PC-9 (cell line): ENCODE data around the gene ATP10B. TPM values are rescaled to one million over a fixed set of nuclear protein-coding genes. Genes with fewer than 3 reads are reported as not detected.

Experiments used
- BruUV-seq: library from RNA; stranded (reverse); fragments of 400-500 nt; replicated peaks from 2 replicates; lab custom pipeline; 2021; lab: Mats Ljungman, UMichigan
- CTCF ChIA-PET: fragments of 300-600 bp; sonication (Branson Sonifier 250); formaldehyde crosslinking; loops from one replicate; lab custom pipeline; 2022; ENCODE audit warnings: antibody characterized with exemption; lab: Charles Lee
- POLR2A ChIA-PET: fragments of 300-600 bp; sonication (Branson Sonifier 250); formaldehyde crosslinking; loops from one replicate; lab custom pipeline; 2022; ENCODE audit warnings: antibody characterized with exemption; ENCODE audit not compliant: unreplicated experiment; lab: Charles Lee
- DNase-seq, 2 experiments: peaks; one replicate each; pipeline versions ENCODE4 v3.0.0 to v3.0.0-alpha.2; 2015 to 2022; ENCODE audit warnings: mixed read lengths in 1 of 2
- H2AFZ ChIP-seq: fragments of 200-600 bp; sonication (generic); 2 replicates; pipeline ENCODE4 v1.8.1; 2017; ENCODE audit warnings: antibody characterized with exemption
- H3F3A ChIP-seq: fragments of 200-600 bp; sonication (generic); 2 replicates; pipeline ENCODE4 v1.8.1; 2017; ENCODE audit warnings: antibody characterized with exemption, mild to moderate bottlenecking, low read depth; ENCODE audit not compliant: insufficient read depth
- H3K27ac ChIP-seq: fragments of 200-600 bp; sonication (generic); 2 replicates; pipeline ENCODE4 v1.6.1; 2016; ENCODE audit warnings: mixed run types
- H3K27me3 ChIP-seq: fragments of 200-600 bp; sonication (generic); 2 replicates; pipeline ENCODE4 v1.6.1; 2016; ENCODE audit warnings: low read depth, mixed run types; ENCODE audit not compliant: insufficient read depth
- H3K36me3 ChIP-seq: fragments of 200-600 bp; sonication (generic); 2 replicates; pipeline ENCODE4 v1.6.1; 2016; ENCODE audit warnings: low read depth, mixed run types
- H3K4me1 ChIP-seq: fragments of 200-600 bp; sonication (generic); replicated peaks from 2 replicates; pipeline ENCODE4 v1.6.1; 2016; ENCODE audit warnings: mixed run types; ENCODE audit not compliant: insufficient read depth
- H3K4me2 ChIP-seq: fragments of 200-600 bp; sonication (generic); 2 replicates; pipeline ENCODE4 v1.6.1; 2017; ENCODE audit warnings: mixed run types
- H3K4me3 ChIP-seq: fragments of 200-600 bp; sonication (generic); 2 replicates; pipeline ENCODE4 v1.6.1; 2016; ENCODE audit warnings: mixed run types
- H3K79me2 ChIP-seq: fragments of 200-600 bp; sonication (generic); 2 replicates; pipeline ENCODE4 v1.6.1; 2017; ENCODE audit warnings: low read depth, mixed run types
- H3K9me2 ChIP-seq: fragments of 200-600 bp; sonication (generic); 2 replicates; pipeline ENCODE4 v1.8.1; 2017; ENCODE audit warnings: mild to moderate bottlenecking; ENCODE audit not compliant: insufficient read depth
- H3K9me3 ChIP-seq: fragments of 200-600 bp; sonication (generic); 2 replicates; pipeline ENCODE4 v1.8.1; 2016; ENCODE audit warnings: low read depth; ENCODE audit not compliant: insufficient read depth
- H4K20me1 ChIP-seq: fragments of 200-600 bp; sonication (generic); 2 replicates; pipeline ENCODE4 v1.8.1; 2017; ENCODE audit not compliant: insufficient read depth
- CTCF ChIP-seq: fragments of 200-600 bp; sonication (generic); conservative IDR thresholded peaks from 2 replicates; pipeline ENCODE4 v1.6.1; 2017; ENCODE audit warnings: mixed run types, antibody characterized with exemption, mild to moderate bottlenecking, moderate library complexity
- EZH2 ChIP-seq: fragments of 200-600 bp; sonication (generic); IDR thresholded peaks from 2 replicates; pipeline ENCODE4 v1.8.0; 2017; ENCODE audit warnings: antibody characterized with exemption, low read depth
- intact Hi-C: fragments of 100-400 bp; cut with micrococcal nuclease; formaldehyde crosslinking; loops from one replicate; pipeline ENCODE4 v1.10.0; 2022; ENCODE audit not compliant: unreplicated experiment
- total RNA-seq: library from RNA; stranded (reverse); gene quantifications from 2 replicates; pipeline ENCODE4 v1.2.3, GENCODE V29; 2021

The ATP10B gene
- total RNA-seq, 1 experiment from 2014 or later = not detected

- no peaks in the 10 kb centered on the region for H4K20me1 ChIP-seq
- no peaks in the 10 kb centered on the region for H3F3A ChIP-seq
- ChIA-PET POLR2A (no interaction called here), CTCF (no interaction called here)
- no TSS peak for BruUV-seq
- H3K27ac ChIP-seq = no peak overlapping the region
- no peaks in the 10 kb centered on the region for H3K9me3 ChIP-seq
- no peak for DNase-seq
- no peak overlapping the region for H3K4me3 ChIP-seq
- H3K4me2 ChIP-seq = no peak overlapping the region
- 0 out of 2 replicates have a peak, but pooled peaks cover 3% of the 10 kb centered on the region for H3K27me3 ChIP-seq
- no peaks in the 10 kb centered on the region for H3K9me2 ChIP-seq
- no peaks in the 10 kb centered on the region for H3K79me2 ChIP-seq
- no peak overlapping the region for H2AFZ ChIP-seq
- no peaks in the 10 kb centered on the region for H3K4me1 ChIP-seq
- TF ChIP-seq EZH2 (no peak), CTCF (no peak)
- intact Hi-C loops = no loop called here
- no peaks in the 10 kb centered on the region for H3K36me3 ChIP-seq
These were observed 51.4 kb downstream of the ATP10B start for GRCh38 chr5:160800375-160801275.

GRCh38 chr5:160799184-160799583, 52.8 kb downstream of the ATP10B start:
- Histone ChIP-seq H2AFZ (no peak overlapping the region), H3K9me3 (no peaks in the 10 kb centered on the region), H3F3A (no peaks in the 10 kb centered on the region), H3K4me2 (no peak overlapping the region), H3K36me3 (no peaks in the 10 kb centered on the region), H3K27ac (no peak overlapping the region), H3K9me2 (no peaks in the 10 kb centered on the region), H3K4me1 (no peaks in the 10 kb centered on the region), H4K20me1 (no peaks in the 10 kb centered on the region), H3K27me3 (0 out of 2 replicates have a peak, but pooled peaks cover 3% of the 10 kb centered on the region), H3K79me2 (no peaks in the 10 kb centered on the region), H3K4me3 (no peak overlapping the region)
- intact Hi-C loops = no loop called here
- ChIA-PET CTCF (no interaction called here), POLR2A (no interaction called here)
- TF ChIP-seq CTCF (no peak), EZH2 (no peak)
- no peak for DNase-seq
- no TSS peak for BruUV-seq

GRCh38 chr5:160797020-160797419, 55.0 kb downstream of the ATP10B start:
- DNase-seq = no peak
- CTCF ChIA-PET = no interaction called here
- Histone ChIP-seq H3F3A (no peaks in the 10 kb centered on the region), H3K4me1 (no peaks in the 10 kb centered on the region), H3K79me2 (no peaks in the 10 kb centered on the region), H3K27me3 (0 out of 2 replicates have a peak, but pooled peaks cover 3% of the 10 kb centered on the region), H3K36me3 (no peaks in the 10 kb centered on the region), H3K9me3 (no peaks in the 10 kb centered on the region), H4K20me1 (no peaks in the 10 kb centered on the region), H3K4me3 (no peak overlapping the region), H3K9me2 (no peaks in the 10 kb centered on the region), H3K4me2 (no peak overlapping the region), H3K27ac (no peak overlapping the region), H2AFZ (no peak overlapping the region)
- BruUV-seq = no TSS peak
- POLR2A ChIA-PET = no interaction called here
- no peak for TF ChIP-seq CTCF
- TF ChIP-seq EZH2 = no peak
- intact Hi-C loops = no loop called here
